ENCODE results near the gene SLC30A3.
"Not testable (repeated sequence)": the region's sequence is repeated elsewhere in the genome, so short reads cannot be mapped to it uniquely, and the experiment has no call there.

- not testable (repeated sequence) for TF ChIP-seq CTCF (IDR thresholded peaks at IDR 0.05; ENCODE audit: low read depth, low read length); POLR2A (IDR thresholded peaks at IDR 0.05; ENCODE audit: extremely low read depth, insufficient read length); MYC (IDR thresholded peaks at IDR 0.05; ENCODE audit: low read depth, low read length); MAX (IDR thresholded peaks at IDR 0.05; ENCODE audit: low read depth, low read length)
Observed at GRCh38 chr2:27300606-27301005, 37.8 kb upstream of the SLC30A3 start.

Data from NB4 (cell line).